Renal cortex interstitium (tissue), 11 donors: ENCODE data around the gene KCNE3. TPM values are rescaled to one million over a fixed set of nuclear protein-coding genes. Genes with fewer than 3 reads are reported as not detected.
"Not testable (repeated sequence)": the region's sequence is repeated elsewhere in the genome, so short reads cannot be mapped to it uniquely, and the experiment has no call there.

Experiments
- DNase-seq, 11 donors: peaks; one replicate each; pipeline ENCODE4 v3.0.0-alpha.2; 2013; ENCODE audit warnings: low read depth in 9 of 11, low spot score in 4 of 11; ENCODE audit errors: extremely low read depth in 1 of 11
- polyA plus RNA-seq, 3 donors: library from polyadenylated mRNA; unstranded; fragments of 120-200 nt; gene quantifications; one replicate each; pipeline ENCODE4 v1.2.1, GENCODE V29; 2013; ENCODE audit not compliant: insufficient read length in 3 of 3

Gene KCNE3
- polyA plus RNA-seq, 3 donors, result 26.7 to 29.7 (median 28.4) TPM

GRCh38 chr11:74453373-74453975 lies 13.9 kb downstream of the KCNE3 start:
- DNase-seq, result peak in 5 of 11 donors; percentile 32 to 54 (median 35)

GRCh38 chr11:74452366-74452765 lies 15.0 kb downstream of the KCNE3 start:
- DNase-seq, result no peak

- no peak for DNase-seq
Measured at GRCh38 chr11:74450318-74450717, 17.0 kb downstream of the KCNE3 start.

- DNase-seq, result peak; percentile 47 to 81 (median 62)
Measured at GRCh38 chr11:74449369-74449931, 17.9 kb downstream of the KCNE3 start.

- DNase-seq, result no peak
Measured at GRCh38 chr11:74447720-74448119, 19.6 kb downstream of the KCNE3 start.

GRCh38 chr11:74446532-74446938 lies 20.8 kb downstream of the KCNE3 start:
- no peak for DNase-seq

GRCh38 chr11:74444173-74444826 lies 23.0 kb downstream of the KCNE3 start:
- no peak for DNase-seq

- DNase-seq, result no peak
Measured at GRCh38 chr11:74443071-74443864, 24.1 kb downstream of the KCNE3 start.

- no peak for DNase-seq
Measured at GRCh38 chr11:74442636-74443035, 24.7 kb downstream of the KCNE3 start.

GRCh38 chr11:74438681-74439080 lies 28.7 kb downstream of the KCNE3 start:
- no peak for DNase-seq

- no peak for DNase-seq
Measured at GRCh38 chr11:74437441-74438042, 29.8 kb downstream of the KCNE3 start.

- no peak for DNase-seq
Measured at GRCh38 chr11:74434528-74434927, 32.8 kb downstream of the KCNE3 start.

GRCh38 chr11:74429205-74429604 lies 38.1 kb downstream of the KCNE3 start:
- DNase-seq, result no peak

GRCh38 chr11:74427384-74427886 lies 39.9 kb downstream of the KCNE3 start:
- no peak for DNase-seq

- DNase-seq, result no peak
Measured at GRCh38 chr11:74425100-74425499, 42.2 kb downstream of the KCNE3 start.

- DNase-seq, result no peak
Measured at GRCh38 chr11:74418509-74418895, 48.8 kb downstream of the KCNE3 start.

- peak in 1 of 11 donors; percentile 5 for DNase-seq
Measured at GRCh38 chr11:74417860-74418508, 49.4 kb downstream of the KCNE3 start.

- DNase-seq, result peak in 8 of 11 donors; percentile 15 to 63 (median 29)
Measured at GRCh38 chr11:74417379-74417804, 50.0 kb downstream of the KCNE3 start.

GRCh38 chr11:74416974-74417373 lies 50.4 kb downstream of the KCNE3 start:
- not testable (repeated sequence) for DNase-seq
